ENCODE results near the gene RDH13. TPM values are rescaled to one million over a fixed set of nuclear protein-coding genes. Genes with fewer than 3 reads are reported as not detected.

Gene RDH13
- total and polyA plus RNA-seq, 4 donors, result 8.9 to 11.7 (median 9.5) TPM

- Histone ChIP-seq H3K4me1 (ENCODE audit: control insufficient read depth in 4 of 4, insufficient read depth in 4 of 4, low read length in 3 of 4) (no peaks in the 10 kb centered on the region), H3K27ac (ENCODE audit: low read depth in 1 of 2, low read length in 2 of 2) (no peak overlapping the region), H3K4me3 (ENCODE audit: low read depth in 1 of 3, low read length in 3 of 3) (no peak overlapping the region), H3K9ac (ENCODE audit: low read depth in 1 of 2, low read length in 2 of 2) (no peak overlapping the region), H3K36me3 (ENCODE audit: control insufficient read depth in 4 of 4, insufficient read depth in 3 of 4, low read depth in 1 of 4, low read length in 3 of 4) (no peaks in the 10 kb centered on the region), H3K9me3 (ENCODE audit: control insufficient read depth in 4 of 4, low read length in 3 of 4) (no peaks in the 10 kb centered on the region), H3K27me3 (ENCODE audit: control insufficient read depth in 4 of 4, insufficient read depth in 4 of 4, low read length in 3 of 4) (peaks cover 0 to 2% (median 0%) of the 10 kb centered on the region in 4 donors)
- no peak for DNase-seq (ENCODE audit: low spot score)
- WGBS, result 73% methylated on average over 9 of the region's 9 CpGs
- TF ChIP-seq RXRA (IDR thresholded peaks at IDR 0.05), result no peak
- TF ChIP-seq REST (IDR thresholded peaks at IDR 0.05), result no peak
- no peak for TF ChIP-seq FOXA1 (IDR thresholded peaks at IDR 0.05)
- no peak for TF ChIP-seq YY1 (IDR thresholded peaks at IDR 0.05)
- TF ChIP-seq TAF1 (conservative IDR thresholded peaks at IDR 0.05), result no peak
These were observed 44.3 kb downstream of the RDH13 start for GRCh38 chr19:55018633-55019032.

- Histone ChIP-seq H3K27me3 (ENCODE audit: control insufficient read depth in 4 of 4, insufficient read depth in 4 of 4, low read length in 3 of 4) (peaks cover 0 to 2% (median 0%) of the 10 kb centered on the region in 4 donors), H3K9ac (ENCODE audit: low read depth in 1 of 2, low read length in 2 of 2) (no peak overlapping the region), H3K27ac (ENCODE audit: low read depth in 1 of 2, low read length in 2 of 2) (no peak overlapping the region), H3K4me3 (ENCODE audit: low read depth in 1 of 3, low read length in 3 of 3) (no peak overlapping the region), H3K9me3 (ENCODE audit: control insufficient read depth in 4 of 4, low read length in 3 of 4) (no peaks in the 10 kb centered on the region), H3K4me1 (ENCODE audit: control insufficient read depth in 4 of 4, insufficient read depth in 4 of 4, low read length in 3 of 4) (no peaks in the 10 kb centered on the region), H3K36me3 (ENCODE audit: control insufficient read depth in 4 of 4, insufficient read depth in 3 of 4, low read depth in 1 of 4, low read length in 3 of 4) (no peaks in the 10 kb centered on the region)
- 83% methylated on average over 15 of the region's 15 CpGs for WGBS
- TF ChIP-seq JUND (IDR thresholded peaks at IDR 0.05), result no peak
- TF ChIP-seq HNF4A (conservative IDR thresholded peaks at IDR 0.05), result no peak
- TF ChIP-seq RAD21 (IDR thresholded peaks at IDR 0.05), result no peak
- TF ChIP-seq HNF4G (IDR thresholded peaks at IDR 0.05), result no peak
- no peak for TF ChIP-seq MAX (IDR thresholded peaks at IDR 0.05)
- TF ChIP-seq EGR1 (IDR thresholded peaks at IDR 0.05; ENCODE audit: low read depth in 2 of 2), result no peak
- TF ChIP-seq CTCF (IDR thresholded peaks at IDR 0.05; ENCODE audit: low read depth, low read length, missing input control), result no peak
- TF ChIP-seq REST (IDR thresholded peaks at IDR 0.05), result no peak
- TF ChIP-seq ATF3 (IDR thresholded peaks at IDR 0.05), result no peak
- no peak for TF ChIP-seq YY1 (IDR thresholded peaks at IDR 0.05)
- no peak for TF ChIP-seq FOXA2 (IDR thresholded peaks at IDR 0.05)
- TF ChIP-seq GABPA (IDR thresholded peaks at IDR 0.05 in 1 of 2, conservative IDR thresholded peaks at IDR 0.05 in 1 of 2), result no peak
- no peak for TF ChIP-seq ZBTB33 (IDR thresholded peaks at IDR 0.05)
- TF ChIP-seq RXRA (IDR thresholded peaks at IDR 0.05), result no peak
- no peak for TF ChIP-seq FOXA1 (IDR thresholded peaks at IDR 0.05)
- no peak for TF ChIP-seq SP1 (IDR thresholded peaks at IDR 0.05)
- no peak for TF ChIP-seq NR2F2 (IDR thresholded peaks at IDR 0.05)
- TF ChIP-seq TAF1 (conservative IDR thresholded peaks at IDR 0.05), result no peak
- DNase-seq (ENCODE audit: low spot score), result no peak
These were observed 44.7 kb downstream of the RDH13 start for GRCh38 chr19:55018216-55018615.
